Liver (tissue), 9 donors: Measurements from ENCODE around the gene PGBD2. TPM values are rescaled to one million over a fixed set of nuclear protein-coding genes. Genes with fewer than 3 reads are reported as not detected.

ENCODE experiments used
- DNase-seq: peaks from one replicate; pipeline ENCODE4 v3.0.0-alpha.2; 2017; ENCODE audit warnings: low spot score
- H3K27ac ChIP-seq, 2 donors: one replicate each; pipeline ENCODE4 v1.7.0; 2013; ENCODE audit warnings: inconsistent platforms in 2 of 2, low read length in 2 of 2, control low read depth in 1 of 2, low read depth in 1 of 2, mild to moderate bottlenecking in 1 of 2
- H3K27me3 ChIP-seq, 4 donors: one replicate each; pipeline versions ENCODE4 v1.6.1 to v1.7.0; 2013; ENCODE audit warnings: low read length in 3 of 4, inconsistent platforms in 1 of 4, mild to moderate bottlenecking in 1 of 4, moderate library complexity in 1 of 4; ENCODE audit not compliant: control insufficient read depth in 4 of 4, insufficient read depth in 4 of 4
- H3K36me3 ChIP-seq, 4 donors: one replicate each; pipeline versions ENCODE4 v1.6.1 to v1.7.0; 2013; ENCODE audit warnings: low read length in 3 of 4, mild to moderate bottlenecking in 3 of 4, low read depth in 1 of 4, moderate library complexity in 1 of 4; ENCODE audit not compliant: control insufficient read depth in 4 of 4, insufficient read depth in 3 of 4
- H3K4me1 ChIP-seq, 4 donors: one replicate each; pipeline versions ENCODE4 v1.6.1 to v1.7.0; 2013; ENCODE audit warnings: low read length in 3 of 4, mild to moderate bottlenecking in 3 of 4, moderate library complexity in 1 of 4; ENCODE audit not compliant: control insufficient read depth in 4 of 4, insufficient read depth in 4 of 4
- H3K4me3 ChIP-seq, 3 donors: one replicate each; pipeline versions ENCODE4 v1.6.1 to v1.7.0; 2013; ENCODE audit warnings: low read length in 3 of 3, control low read depth in 1 of 3, low read depth in 1 of 3, mild to moderate bottlenecking in 1 of 3
- H3K9ac ChIP-seq, 2 donors: one replicate each; pipeline ENCODE4 v1.7.0; 2013; ENCODE audit warnings: low read length in 2 of 2, mild to moderate bottlenecking in 2 of 2, moderate library complexity in 2 of 2, control low read depth in 1 of 2, low read depth in 1 of 2
- H3K9me3 ChIP-seq, 4 donors: one replicate each; pipeline versions ENCODE4 v1.6.1 to v1.7.0; 2013; ENCODE audit warnings: low read length in 3 of 4; ENCODE audit not compliant: control insufficient read depth in 4 of 4
- EGR1 ChIP-seq, 2 donors: IDR thresholded peaks; 2 replicates each; pipeline ENCODE4 v1.6.1; 2016 to 2018; ENCODE audit warnings: antibody characterized with exemption in 2 of 2, low read depth in 2 of 2
- FOXA1 ChIP-seq: IDR thresholded peaks from 2 replicates; pipeline ENCODE4 v1.6.1; 2016; ENCODE audit warnings: antibody characterized with exemption
- GABPA ChIP-seq, 2 donors: IDR thresholded peaks in 1 of 2; conservative IDR thresholded peaks in 1 of 2; 2 replicates each; pipeline ENCODE4 v1.6.1; 2016; ENCODE audit warnings: antibody characterized with exemption in 2 of 2, mild to moderate bottlenecking in 1 of 2, moderate library complexity in 1 of 2
- HNF4G ChIP-seq: IDR thresholded peaks from 2 replicates; pipeline ENCODE4 v1.6.1; 2016; ENCODE audit warnings: antibody characterized with exemption
- RAD21 ChIP-seq, 2 donors: IDR thresholded peaks; 2 replicates each; pipeline ENCODE4 v1.6.1; 2016; ENCODE audit warnings: antibody characterized with exemption in 2 of 2, mild to moderate bottlenecking in 2 of 2
- RXRA ChIP-seq, 2 donors: IDR thresholded peaks; 2 replicates each; pipeline ENCODE4 v1.6.1; 2017 to 2018; ENCODE audit warnings: antibody characterized with exemption in 2 of 2, mild to moderate bottlenecking in 1 of 2
- SP1 ChIP-seq: IDR thresholded peaks from 2 replicates; pipeline ENCODE4 v1.6.1; 2018; ENCODE audit warnings: antibody characterized with exemption, mild to moderate bottlenecking
- TAF1 ChIP-seq: conservative IDR thresholded peaks from 2 replicates; pipeline ENCODE4 v1.6.1; 2016; ENCODE audit warnings: antibody characterized with exemption, mild to moderate bottlenecking
- YY1 ChIP-seq: IDR thresholded peaks from 2 replicates; pipeline ENCODE4 v1.6.1; 2016; ENCODE audit warnings: antibody characterized with exemption, mild to moderate bottlenecking
- WGBS: extraction: QIAGEN DNeasy Blood & Tissue Kit; methylation state at CpG from one replicate; pipeline ENCODE4 v1.1.7; 2013; 5-methylcytosine and 5-hydroxymethylcytosine counted together
- polyA plus RNA-seq, 2 donors: library from polyadenylated mRNA; stranded (reverse) in 1 of 2; unstranded in 1 of 2; fragments of 200-250 nt in 1 of 2; fragments of >200 nt in 1 of 2; fragmentation: Nextera tagmentation in 1 of 2; extraction: Ambion mirVana in 1 of 2; gene quantifications; one replicate each; pipeline versions ENCODE4 v1.2.1 to v1.2.3, GENCODE V29; 2013 to 2015
- total RNA-seq, 2 donors: library from RNA; depleted of rRNA; stranded (reverse); fragments of >200 nt; gene quantifications; one replicate each; pipeline ENCODE4 v1.2.3, GENCODE V29; 2014
- TF ChIP-seq, protein P1 (sequence below): IDR thresholded peaks from 2 replicates; pipeline ENCODE4 v1.6.1; 2016; ENCODE audit warnings: antibody characterized with exemption, mild to moderate bottlenecking
- TF ChIP-seq, protein P2 (sequence below): fragments of 150-350 bp; IDR thresholded peaks from 2 replicates; pipeline ENCODE4 v1.5.1; 2017; ENCODE audit warnings: improper control_type of control experiment, low read depth, low read length; ENCODE audit not compliant: missing input control
- TF ChIP-seq, protein P3 (sequence below): IDR thresholded peaks from 2 replicates; pipeline ENCODE4 v1.6.1; 2016; ENCODE audit warnings: antibody characterized with exemption
- TF ChIP-seq, protein P4 (sequence below): IDR thresholded peaks from 2 replicates; pipeline ENCODE4 v1.6.1; 2016; ENCODE audit warnings: antibody characterized with exemption
- TF ChIP-seq, protein P5 (sequence below): IDR thresholded peaks from 2 replicates; pipeline ENCODE4 v1.6.1; 2016; ENCODE audit warnings: antibody characterized with exemption
- donor health status: healthy.
- donor health status: healthy.
- donor health status: healthy.
- donor health status: healthy.
- donor health status: healthy.

PGBD2 gene, protein sequence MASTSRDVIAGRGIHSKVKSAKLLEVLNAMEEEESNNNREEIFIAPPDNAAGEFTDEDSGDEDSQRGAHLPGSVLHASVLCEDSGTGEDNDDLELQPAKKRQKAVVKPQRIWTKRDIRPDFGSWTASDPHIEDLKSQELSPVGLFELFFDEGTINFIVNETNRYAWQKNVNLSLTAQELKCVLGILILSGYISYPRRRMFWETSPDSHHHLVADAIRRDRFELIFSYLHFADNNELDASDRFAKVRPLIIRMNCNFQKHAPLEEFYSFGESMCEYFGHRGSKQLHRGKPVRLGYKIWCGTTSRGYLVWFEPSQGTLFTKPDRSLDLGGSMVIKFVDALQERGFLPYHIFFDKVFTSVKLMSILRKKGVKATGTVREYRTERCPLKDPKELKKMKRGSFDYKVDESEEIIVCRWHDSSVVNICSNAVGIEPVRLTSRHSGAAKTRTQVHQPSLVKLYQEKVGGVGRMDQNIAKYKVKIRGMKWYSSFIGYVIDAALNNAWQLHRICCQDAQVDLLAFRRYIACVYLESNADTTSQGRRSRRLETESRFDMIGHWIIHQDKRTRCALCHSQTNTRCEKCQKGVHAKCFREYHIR
- 10 to 100 TPM in 1 of 2 donors, 1 to 10 TPM in 1; 6.5 to 11.1 TPM for total RNA-seq
- 1 to 10 TPM; 2.6 to 2.9 TPM for polyA plus RNA-seq

DNA sequence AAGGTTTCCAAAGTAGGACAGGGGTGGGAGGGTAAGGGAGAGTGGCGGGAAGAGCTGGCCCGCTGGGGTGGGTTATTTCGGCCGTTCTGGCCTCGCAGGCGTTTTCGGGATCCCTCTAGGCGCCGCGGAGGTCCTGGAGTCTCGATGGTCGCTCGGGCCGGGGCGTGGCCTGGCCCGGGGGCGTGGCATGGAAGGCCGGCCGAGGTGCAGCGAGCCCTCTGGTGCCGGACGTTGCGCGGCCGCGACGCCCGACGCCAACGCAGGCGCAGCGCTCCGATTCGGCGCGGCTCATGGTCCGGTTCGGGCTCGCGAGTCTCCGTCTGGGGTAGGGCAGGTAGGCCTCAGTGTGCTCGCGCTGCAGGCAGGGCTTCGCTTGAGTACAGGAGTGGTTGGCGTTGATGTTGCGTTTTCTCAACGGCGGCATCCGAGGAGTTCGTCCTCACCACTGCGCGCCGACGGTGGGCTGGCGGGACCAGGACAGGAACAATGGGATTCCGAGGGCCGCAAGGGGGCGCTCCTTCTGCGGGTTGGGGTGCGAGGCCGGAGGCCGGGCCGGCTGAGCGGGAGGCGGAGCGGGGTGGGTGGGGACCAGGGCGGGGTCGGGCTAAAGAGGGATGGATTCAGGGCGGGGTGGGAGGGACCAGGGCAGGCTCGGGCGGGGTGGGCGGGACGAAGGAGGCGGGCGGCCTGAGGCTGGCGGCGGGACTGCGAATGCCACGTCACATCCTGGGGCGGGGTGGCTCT, at the start of gene PGBD2:
PGBD2 (plus strand) TSS at position 227 of the 744 bp plus-strand sequence. CDS start 7,628 bp downstream, outside the sequence.
- Histone ChIP-seq H3K27ac (peak within 1 kb of the TSS; percentile 83 to 97), H3K36me3 (peaks cover 0 to 2% (median 0%) of the 10 kb centered on the region in 4 donors), H3K4me3 (peak within 1 kb of the TSS; percentile 59 to 90 (median 90)), H3K9ac (peak within 1 kb of the TSS; percentile 84 to 89), H3K27me3 (no peaks in the 10 kb centered on the region), H3K4me1 (peaks cover 0 to 15% (median 8%) of the 10 kb centered on the region in 4 donors), H3K9me3 (no peaks in the 10 kb centered on the region)
- WGBS, result under 1% methylated on average over 80 of the region's 80 CpGs
- peak; percentile 98 for DNase-seq
- TF ChIP-seq RXRA (IDR thresholded peaks at IDR 0.05) (no peak), SP1 (peak; percentile 28), EGR1 (IDR thresholded peaks at IDR 0.05; ENCODE audit: low read depth in 2 of 2) (peak in 1 of 2 donors; percentile 38), GABPA (IDR thresholded peaks at IDR 0.05 in 1 of 2, conservative IDR thresholded peaks at IDR 0.05 in 1 of 2) (peak; percentile 24 to 65), YY1 (peak; percentile 89), TAF1 (peak; percentile 70), RAD21 (IDR thresholded peaks at IDR 0.05) (peak; percentile 56 to 61)
- TF ChIP-seq, protein P1, sequence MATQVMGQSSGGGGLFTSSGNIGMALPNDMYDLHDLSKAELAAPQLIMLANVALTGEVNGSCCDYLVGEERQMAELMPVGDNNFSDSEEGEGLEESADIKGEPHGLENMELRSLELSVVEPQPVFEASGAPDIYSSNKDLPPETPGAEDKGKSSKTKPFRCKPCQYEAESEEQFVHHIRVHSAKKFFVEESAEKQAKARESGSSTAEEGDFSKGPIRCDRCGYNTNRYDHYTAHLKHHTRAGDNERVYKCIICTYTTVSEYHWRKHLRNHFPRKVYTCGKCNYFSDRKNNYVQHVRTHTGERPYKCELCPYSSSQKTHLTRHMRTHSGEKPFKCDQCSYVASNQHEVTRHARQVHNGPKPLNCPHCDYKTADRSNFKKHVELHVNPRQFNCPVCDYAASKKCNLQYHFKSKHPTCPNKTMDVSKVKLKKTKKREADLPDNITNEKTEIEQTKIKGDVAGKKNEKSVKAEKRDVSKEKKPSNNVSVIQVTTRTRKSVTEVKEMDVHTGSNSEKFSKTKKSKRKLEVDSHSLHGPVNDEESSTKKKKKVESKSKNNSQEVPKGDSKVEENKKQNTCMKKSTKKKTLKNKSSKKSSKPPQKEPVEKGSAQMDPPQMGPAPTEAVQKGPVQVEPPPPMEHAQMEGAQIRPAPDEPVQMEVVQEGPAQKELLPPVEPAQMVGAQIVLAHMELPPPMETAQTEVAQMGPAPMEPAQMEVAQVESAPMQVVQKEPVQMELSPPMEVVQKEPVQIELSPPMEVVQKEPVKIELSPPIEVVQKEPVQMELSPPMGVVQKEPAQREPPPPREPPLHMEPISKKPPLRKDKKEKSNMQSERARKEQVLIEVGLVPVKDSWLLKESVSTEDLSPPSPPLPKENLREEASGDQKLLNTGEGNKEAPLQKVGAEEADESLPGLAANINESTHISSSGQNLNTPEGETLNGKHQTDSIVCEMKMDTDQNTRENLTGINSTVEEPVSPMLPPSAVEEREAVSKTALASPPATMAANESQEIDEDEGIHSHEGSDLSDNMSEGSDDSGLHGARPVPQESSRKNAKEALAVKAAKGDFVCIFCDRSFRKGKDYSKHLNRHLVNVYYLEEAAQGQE, result peak; percentile 10
- TF ChIP-seq, protein P2, sequence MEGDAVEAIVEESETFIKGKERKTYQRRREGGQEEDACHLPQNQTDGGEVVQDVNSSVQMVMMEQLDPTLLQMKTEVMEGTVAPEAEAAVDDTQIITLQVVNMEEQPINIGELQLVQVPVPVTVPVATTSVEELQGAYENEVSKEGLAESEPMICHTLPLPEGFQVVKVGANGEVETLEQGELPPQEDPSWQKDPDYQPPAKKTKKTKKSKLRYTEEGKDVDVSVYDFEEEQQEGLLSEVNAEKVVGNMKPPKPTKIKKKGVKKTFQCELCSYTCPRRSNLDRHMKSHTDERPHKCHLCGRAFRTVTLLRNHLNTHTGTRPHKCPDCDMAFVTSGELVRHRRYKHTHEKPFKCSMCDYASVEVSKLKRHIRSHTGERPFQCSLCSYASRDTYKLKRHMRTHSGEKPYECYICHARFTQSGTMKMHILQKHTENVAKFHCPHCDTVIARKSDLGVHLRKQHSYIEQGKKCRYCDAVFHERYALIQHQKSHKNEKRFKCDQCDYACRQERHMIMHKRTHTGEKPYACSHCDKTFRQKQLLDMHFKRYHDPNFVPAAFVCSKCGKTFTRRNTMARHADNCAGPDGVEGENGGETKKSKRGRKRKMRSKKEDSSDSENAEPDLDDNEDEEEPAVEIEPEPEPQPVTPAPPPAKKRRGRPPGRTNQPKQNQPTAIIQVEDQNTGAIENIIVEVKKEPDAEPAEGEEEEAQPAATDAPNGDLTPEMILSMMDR, result peak; percentile 64
- TF ChIP-seq, protein P3, sequence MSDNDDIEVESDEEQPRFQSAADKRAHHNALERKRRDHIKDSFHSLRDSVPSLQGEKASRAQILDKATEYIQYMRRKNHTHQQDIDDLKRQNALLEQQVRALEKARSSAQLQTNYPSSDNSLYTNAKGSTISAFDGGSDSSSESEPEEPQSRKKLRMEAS, result no peak
- TF ChIP-seq, protein P4, sequence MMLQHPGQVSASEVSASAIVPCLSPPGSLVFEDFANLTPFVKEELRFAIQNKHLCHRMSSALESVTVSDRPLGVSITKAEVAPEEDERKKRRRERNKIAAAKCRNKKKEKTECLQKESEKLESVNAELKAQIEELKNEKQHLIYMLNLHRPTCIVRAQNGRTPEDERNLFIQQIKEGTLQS, result no peak

DNA sequence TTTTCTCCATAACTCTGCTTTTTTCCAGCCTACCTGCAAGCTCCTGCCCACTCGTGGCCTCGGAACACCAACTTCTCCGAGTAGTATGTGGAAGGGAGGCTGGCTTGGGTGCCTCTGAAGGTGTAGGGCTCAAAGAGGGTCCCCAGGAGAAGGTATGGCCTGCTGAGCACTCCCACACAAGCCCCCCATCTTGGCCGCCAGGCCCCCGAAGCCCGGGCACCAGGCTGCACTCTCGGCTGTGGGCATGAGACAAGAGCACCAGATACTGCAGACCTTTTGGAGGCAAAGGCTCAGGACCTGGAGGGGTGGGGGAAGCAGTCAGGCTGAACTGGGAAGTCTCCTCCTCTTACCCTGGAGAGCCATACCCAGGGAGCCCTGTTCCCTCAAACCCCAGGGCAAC, 48.8 kb upstream of the PGBD2 start:
- 93% methylated on average over 7 of the region's 7 CpGs for WGBS
- DNase-seq, result no peak
- TF ChIP-seq HNF4G (no peak), GABPA (IDR thresholded peaks at IDR 0.05 in 1 of 2, conservative IDR thresholded peaks at IDR 0.05 in 1 of 2) (no peak), SP1 (no peak), FOXA1 (no peak), TAF1 (no peak)
- TF ChIP-seq, protein P5, sequence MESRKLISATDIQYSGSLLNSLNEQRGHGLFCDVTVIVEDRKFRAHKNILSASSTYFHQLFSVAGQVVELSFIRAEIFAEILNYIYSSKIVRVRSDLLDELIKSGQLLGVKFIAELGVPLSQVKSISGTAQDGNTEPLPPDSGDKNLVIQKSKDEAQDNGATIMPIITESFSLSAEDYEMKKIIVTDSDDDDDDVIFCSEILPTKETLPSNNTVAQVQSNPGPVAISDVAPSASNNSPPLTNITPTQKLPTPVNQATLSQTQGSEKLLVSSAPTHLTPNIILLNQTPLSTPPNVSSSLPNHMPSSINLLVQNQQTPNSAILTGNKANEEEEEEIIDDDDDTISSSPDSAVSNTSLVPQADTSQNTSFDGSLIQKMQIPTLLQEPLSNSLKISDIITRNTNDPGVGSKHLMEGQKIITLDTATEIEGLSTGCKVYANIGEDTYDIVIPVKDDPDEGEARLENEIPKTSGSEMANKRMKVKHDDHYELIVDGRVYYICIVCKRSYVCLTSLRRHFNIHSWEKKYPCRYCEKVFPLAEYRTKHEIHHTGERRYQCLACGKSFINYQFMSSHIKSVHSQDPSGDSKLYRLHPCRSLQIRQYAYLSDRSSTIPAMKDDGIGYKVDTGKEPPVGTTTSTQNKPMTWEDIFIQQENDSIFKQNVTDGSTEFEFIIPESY, result no peak
- TF ChIP-seq, protein P2, result no peak
- Histone ChIP-seq H3K9ac (no peak overlapping the region), H3K27me3 (no peaks in the 10 kb centered on the region), H3K36me3 (peaks cover 0 to 3% (median 0%) of the 10 kb centered on the region in 4 donors), H3K27ac (no peak overlapping the region), H3K4me3 (no peak overlapping the region), H3K4me1 (peaks cover 4 to 21% (median 10%) of the 10 kb centered on the region in 4 donors), H3K9me3 (no peaks in the 10 kb centered on the region)
